HAP-1 (cell line): ENCODE measurements around the gene PRKN.

Experiments used
- DNase-seq, 2 experiments: peaks; one replicate each; pipeline ENCODE4 v3.0.0-alpha.2; 2016 to 2020; ENCODE audit warnings: low spot score in 2 of 2
- H3K27me3 ChIP-seq: fragments of 250-450 bp; sonication (Bioruptor Pico); 2 replicates; pipeline ENCODE4 v1.5.1; 2020; ENCODE audit warnings: low read depth, mild to moderate bottlenecking, moderate library complexity
- H3K36me3 ChIP-seq: fragments of 250-450 bp; sonication (Bioruptor Pico); replicated peaks from 2 replicates; pipeline ENCODE4 v1.5.1; 2020; ENCODE audit warnings: mild to moderate bottlenecking
- H3K4me1 ChIP-seq: fragments of 250-450 bp; sonication (Bioruptor Pico); 2 replicates; pipeline ENCODE4 v1.5.1; 2020; ENCODE audit warnings: mild to moderate bottlenecking
- H3K4me3 ChIP-seq: fragments of 250-450 bp; sonication (Bioruptor Pico); 2 replicates; pipeline ENCODE4 v1.5.1; 2020; ENCODE audit warnings: mild to moderate bottlenecking, moderate library complexity
- H3K9me3 ChIP-seq: fragments of 250-450 bp; sonication (Bioruptor Pico); 2 replicates; pipeline ENCODE4 v1.5.1; 2020; ENCODE audit warnings: mild to moderate bottlenecking, moderate library complexity
- in situ Hi-C: fragments of 300-500 bp; cut with MboI; formaldehyde crosslinking; loops from 3 replicates; pipeline ENCODE4 v1.14.3; 2020; ENCODE audit warnings: low sequenced_read_pairs, inconsistent platforms, mixed read lengths

The PRKN gene

GRCh38 chr6:162726947-162727321 lies 632 bp downstream of the PRKN start:
- H3K9me3 ChIP-seq = no peaks in the 10 kb centered on the region
- in situ Hi-C loops = no loop called here
- H3K36me3 ChIP-seq = no peaks in the 10 kb centered on the region
- H3K4me3 ChIP-seq = peak overlapping the region; percentile 63
- peak in 1 of 2 experiments; percentile 21 for DNase-seq
- peaks cover 13% of the 10 kb centered on the region for H3K4me1 ChIP-seq
- no peaks in the 10 kb centered on the region for H3K27me3 ChIP-seq

GRCh38 chr6:162722633-162723032 lies 4.9 kb downstream of the PRKN start:
- no peak overlapping the region for H3K4me3 ChIP-seq
- in situ Hi-C loops = no loop called here

GRCh38 chr6:162722226-162722625 lies 5.3 kb downstream of the PRKN start:
- in situ Hi-C loops = no loop called here
- no peaks in the 10 kb centered on the region for H3K27me3 ChIP-seq
- H3K9me3 ChIP-seq = no peaks in the 10 kb centered on the region
- peak in 1 of 2 experiments; percentile 29 for DNase-seq
- H3K4me3 ChIP-seq = no peak overlapping the region
- H3K36me3 ChIP-seq = no peaks in the 10 kb centered on the region
- H3K4me1 ChIP-seq = peaks cover 16% of the 10 kb centered on the region

More at GRCh38 chr6:162722633-162723032, 4.9 kb downstream of the PRKN start:
- H3K9me3 ChIP-seq = no peaks in the 10 kb centered on the region
- H3K36me3 ChIP-seq = no peaks in the 10 kb centered on the region
- peaks cover 16% of the 10 kb centered on the region for H3K4me1 ChIP-seq
- no peaks in the 10 kb centered on the region for H3K27me3 ChIP-seq
- DNase-seq = no peak

- DNase-seq = no peak
- Histone ChIP-seq H3K27me3 (no peaks in the 10 kb centered on the region), H3K4me1 (peaks cover 16% of the 10 kb centered on the region), H3K4me3 (no peak overlapping the region), H3K9me3 (no peaks in the 10 kb centered on the region), H3K36me3 (no peaks in the 10 kb centered on the region)
- in situ Hi-C loops = no loop called here
Observed at GRCh38 chr6:162721404-162721687, 6.2 kb downstream of the PRKN start.

- Histone ChIP-seq H3K36me3 (no peaks in the 10 kb centered on the region), H3K27me3 (no peaks in the 10 kb centered on the region), H3K4me3 (no peak overlapping the region), H3K4me1 (peaks cover 14% of the 10 kb centered on the region), H3K9me3 (no peaks in the 10 kb centered on the region)
- no peak for DNase-seq
- in situ Hi-C loops = no loop called here
Observed at GRCh38 chr6:162719528-162719927, 8.0 kb downstream of the PRKN start.

- Histone ChIP-seq H3K4me1 (peaks cover 4% of the 10 kb centered on the region; the same call in 1 of the 2 replicates), H3K4me3 (no peak overlapping the region), H3K9me3 (no peaks in the 10 kb centered on the region), H3K27me3 (no peaks in the 10 kb centered on the region), H3K36me3 (no peaks in the 10 kb centered on the region)
- no peak for DNase-seq
- in situ Hi-C loops = no loop called here
Observed at GRCh38 chr6:162715601-162716000, 12.0 kb downstream of the PRKN start.

GRCh38 chr6:162713974-162714780 lies 13.4 kb downstream of the PRKN start:
- Histone ChIP-seq H3K9me3 (no peaks in the 10 kb centered on the region), H3K4me1 (peaks cover 4% of the 10 kb centered on the region; the same call in 1 of the 2 replicates), H3K27me3 (no peaks in the 10 kb centered on the region), H3K36me3 (no peaks in the 10 kb centered on the region), H3K4me3 (no peak overlapping the region)
- in situ Hi-C loops = no loop called here
- DNase-seq = peak in 1 of 2 experiments; percentile 40

- Histone ChIP-seq H3K4me1 (peaks cover 4% of the 10 kb centered on the region; the same call in 1 of the 2 replicates), H3K4me3 (no peak overlapping the region), H3K9me3 (no peaks in the 10 kb centered on the region), H3K27me3 (no peaks in the 10 kb centered on the region), H3K36me3 (no peaks in the 10 kb centered on the region)
- in situ Hi-C loops = no loop called here
- DNase-seq = no peak
Observed at GRCh38 chr6:162712694-162713093, 14.9 kb downstream of the PRKN start.

- Histone ChIP-seq H3K36me3 (no peaks in the 10 kb centered on the region), H3K4me1 (peaks cover 4% of the 10 kb centered on the region; the same call in 1 of the 2 replicates), H3K4me3 (no peak overlapping the region), H3K9me3 (no peaks in the 10 kb centered on the region), H3K27me3 (no peaks in the 10 kb centered on the region)
- DNase-seq = no peak
- in situ Hi-C loops = no loop called here
Observed at GRCh38 chr6:162711376-162711775, 16.2 kb downstream of the PRKN start.

GRCh38 chr6:162710936-162711335 lies 16.6 kb downstream of the PRKN start:
- in situ Hi-C loops = no loop called here
- H3K27me3 ChIP-seq = no peaks in the 10 kb centered on the region
- no peak overlapping the region for H3K4me3 ChIP-seq
- no peaks in the 10 kb centered on the region for H3K36me3 ChIP-seq
- no peaks in the 10 kb centered on the region for H3K9me3 ChIP-seq
- no peak for DNase-seq
- peaks cover 4% of the 10 kb centered on the region; the same call in 1 of the 2 replicates for H3K4me1 ChIP-seq

GRCh38 chr6:162710419-162710818 lies 17.1 kb downstream of the PRKN start:
- no peak for DNase-seq
- Histone ChIP-seq H3K4me1 (peaks cover 4% of the 10 kb centered on the region; the same call in 1 of the 2 replicates), H3K36me3 (no peaks in the 10 kb centered on the region), H3K27me3 (no peaks in the 10 kb centered on the region), H3K4me3 (no peak overlapping the region), H3K9me3 (no peaks in the 10 kb centered on the region)
- in situ Hi-C loops = no loop called here

- H3K36me3 ChIP-seq = no peaks in the 10 kb centered on the region
- no peaks in the 10 kb centered on the region for H3K27me3 ChIP-seq
- in situ Hi-C loops = no loop called here
- no peak overlapping the region for H3K4me3 ChIP-seq
- H3K9me3 ChIP-seq = no peaks in the 10 kb centered on the region
- no peak for DNase-seq
- H3K4me1 ChIP-seq = peaks cover 4% of the 10 kb centered on the region; the same call in 1 of the 2 replicates
Observed at GRCh38 chr6:162709431-162709830, 18.1 kb downstream of the PRKN start.

- Histone ChIP-seq H3K4me3 (no peak overlapping the region), H3K9me3 (no peaks in the 10 kb centered on the region), H3K4me1 (no peaks in the 10 kb centered on the region), H3K36me3 (no peaks in the 10 kb centered on the region), H3K27me3 (no peaks in the 10 kb centered on the region)
- in situ Hi-C loops = no loop called here
- DNase-seq = no peak
Observed at GRCh38 chr6:162708971-162709370, 18.6 kb downstream of the PRKN start.

GRCh38 chr6:162706232-162706631 lies 21.3 kb downstream of the PRKN start:
- Histone ChIP-seq H3K36me3 (no peaks in the 10 kb centered on the region), H3K4me1 (peaks cover 5% of the 10 kb centered on the region), H3K9me3 (no peaks in the 10 kb centered on the region), H3K27me3 (no peaks in the 10 kb centered on the region), H3K4me3 (no peak overlapping the region)
- peak in 1 of 2 experiments; percentile 26 for DNase-seq
- in situ Hi-C loops = no loop called here

GRCh38 chr6:162705736-162706135 lies 21.8 kb downstream of the PRKN start:
- H3K27me3 ChIP-seq = no peaks in the 10 kb centered on the region
- H3K36me3 ChIP-seq = no peaks in the 10 kb centered on the region
- in situ Hi-C loops = no loop called here
- peaks cover 5% of the 10 kb centered on the region for H3K4me1 ChIP-seq
- DNase-seq = no peak
- no peaks in the 10 kb centered on the region for H3K9me3 ChIP-seq
- no peak overlapping the region for H3K4me3 ChIP-seq
